Smooth muscle cell (in vitro differentiated cells): ENCODE data around the gene RPAP2. TPM values are rescaled to one million over a fixed set of nuclear protein-coding genes. Genes with fewer than 3 reads are reported as not detected.

ENCODE experiments used
- DNase-seq: peaks from one replicate; lab custom pipeline; 2025; ENCODE audit not compliant: unreplicated experiment; lab: John Stamatoyannopoulos, UW
- H2AFZ ChIP-seq: fragments of 200-600 bp; sonication (generic); 2 replicates; pipeline ENCODE4 v1.6.0; 2016; ENCODE audit warnings: antibody characterized with exemption, low read depth, mild to moderate bottlenecking
- H3F3A ChIP-seq: fragments of 200-600 bp; sonication (generic); 2 replicates; pipeline ENCODE4 v1.6.0; 2017; ENCODE audit warnings: antibody characterized with exemption, low read depth
- H3K27ac ChIP-seq: fragments of 200-600 bp; sonication (generic); 2 replicates; pipeline ENCODE4 v1.5.1; 2016; ENCODE audit warnings: low read depth, mild to moderate bottlenecking
- H3K27me3 ChIP-seq: fragments of 200-600 bp; sonication (generic); 2 replicates; pipeline ENCODE4 v1.6.1; 2016; ENCODE audit warnings: low read depth, mild to moderate bottlenecking
- H3K36me3 ChIP-seq: fragments of 200-600 bp; sonication (generic); 2 replicates; pipeline ENCODE4 v1.5.1; 2016; ENCODE audit warnings: low read depth
- H3K4me1 ChIP-seq: fragments of 200-600 bp; sonication (generic); 2 replicates; pipeline ENCODE4 v1.5.1; 2016; ENCODE audit warnings: low read depth
- H3K4me2 ChIP-seq: fragments of 200-600 bp; sonication (generic); 2 replicates; pipeline ENCODE4 v1.6.0; 2016; ENCODE audit warnings: mild to moderate bottlenecking
- H3K4me3 ChIP-seq: fragments of 200-600 bp; sonication (generic); 2 replicates; pipeline ENCODE4 v1.5.1; 2016; ENCODE audit warnings: mild to moderate bottlenecking
- H3K79me2 ChIP-seq: fragments of 200-600 bp; sonication (generic); 2 replicates; pipeline ENCODE4 v1.6.0; 2016; ENCODE audit warnings: low read depth, mild to moderate bottlenecking
- H3K9ac ChIP-seq: fragments of 200-600 bp; sonication (generic); 2 replicates; pipeline ENCODE4 v1.6.0; 2016; ENCODE audit warnings: low read depth
- H3K9me3 ChIP-seq: fragments of 200-600 bp; sonication (generic); replicated peaks from 2 replicates; pipeline ENCODE4 v1.5.1; 2016; ENCODE audit warnings: low read depth
- H4K20me1 ChIP-seq: fragments of 200-600 bp; sonication (generic); 2 replicates; pipeline ENCODE4 v1.6.0; 2016; ENCODE audit warnings: low read depth
- WGBS: methylation state at CpG from one replicate; pipeline ENCODE4 v1.1.7; 2016; ENCODE audit warnings: low lambda C conversion rate; 5-methylcytosine and 5-hydroxymethylcytosine counted together
- polyA plus RNA-seq: library from polyadenylated mRNA; unstranded; fragments of >200 nt; fragmentation: Nextera tagmentation; extraction: Ambion mirVana; gene quantifications from 2 replicates; pipeline ENCODE4 v1.2.1, GENCODE V29; 2016
- total RNA-seq: library from RNA; depleted of rRNA; stranded (reverse); fragments of >200 nt; gene quantifications from 2 replicates; pipeline ENCODE4 v1.2.3, GENCODE V29; 2014
- TF ChIP-seq, protein P1 (sequence below): fragments of 200-600 bp; sonication (generic); IDR thresholded peaks from 2 replicates; pipeline ENCODE4 v1.5.1; 2017; ENCODE audit warnings: borderline replicate concordance, mild to moderate bottlenecking, antibody characterized with exemption; ENCODE audit not compliant: insufficient read depth, poor library complexity, severe bottlenecking

The RPAP2 gene
- total and polyA plus RNA-seq, 2 experiments from 2014 or later = 18.8 to 34.2 TPM

DNA sequence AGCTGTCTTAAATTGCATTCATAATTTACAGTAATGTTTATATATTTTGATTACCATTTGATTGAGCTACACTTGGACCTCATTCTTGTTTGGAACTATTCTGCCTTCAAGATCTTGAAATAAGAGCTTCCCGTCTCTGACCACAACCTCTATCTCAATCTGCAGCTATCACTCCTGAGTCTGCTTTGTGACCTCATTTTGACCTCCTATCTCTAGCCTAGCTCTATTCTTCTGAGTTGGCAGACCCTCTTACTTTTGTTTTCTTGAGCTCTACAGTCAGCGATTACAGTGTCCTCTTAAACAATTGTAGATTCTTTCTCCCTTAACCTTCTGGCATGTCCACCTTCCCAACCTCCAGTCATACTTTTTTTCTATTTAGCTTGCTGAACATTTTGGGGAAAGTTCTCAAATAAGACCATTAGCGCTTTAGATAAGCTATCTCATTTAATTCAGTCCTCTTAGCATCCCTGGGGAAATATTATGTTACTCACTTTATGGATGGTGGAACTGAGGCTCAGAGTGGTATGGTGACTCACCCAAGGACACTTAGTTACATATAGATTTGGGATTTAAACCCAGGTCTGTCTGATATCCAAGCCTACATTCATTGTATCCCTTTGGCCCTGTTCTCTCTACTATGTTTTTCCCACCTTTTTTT is 19.1 kb downstream of the RPAP2 start:
- H4K20me1 ChIP-seq = no peaks in the 10 kb centered on the region
- TF ChIP-seq, protein P1, sequence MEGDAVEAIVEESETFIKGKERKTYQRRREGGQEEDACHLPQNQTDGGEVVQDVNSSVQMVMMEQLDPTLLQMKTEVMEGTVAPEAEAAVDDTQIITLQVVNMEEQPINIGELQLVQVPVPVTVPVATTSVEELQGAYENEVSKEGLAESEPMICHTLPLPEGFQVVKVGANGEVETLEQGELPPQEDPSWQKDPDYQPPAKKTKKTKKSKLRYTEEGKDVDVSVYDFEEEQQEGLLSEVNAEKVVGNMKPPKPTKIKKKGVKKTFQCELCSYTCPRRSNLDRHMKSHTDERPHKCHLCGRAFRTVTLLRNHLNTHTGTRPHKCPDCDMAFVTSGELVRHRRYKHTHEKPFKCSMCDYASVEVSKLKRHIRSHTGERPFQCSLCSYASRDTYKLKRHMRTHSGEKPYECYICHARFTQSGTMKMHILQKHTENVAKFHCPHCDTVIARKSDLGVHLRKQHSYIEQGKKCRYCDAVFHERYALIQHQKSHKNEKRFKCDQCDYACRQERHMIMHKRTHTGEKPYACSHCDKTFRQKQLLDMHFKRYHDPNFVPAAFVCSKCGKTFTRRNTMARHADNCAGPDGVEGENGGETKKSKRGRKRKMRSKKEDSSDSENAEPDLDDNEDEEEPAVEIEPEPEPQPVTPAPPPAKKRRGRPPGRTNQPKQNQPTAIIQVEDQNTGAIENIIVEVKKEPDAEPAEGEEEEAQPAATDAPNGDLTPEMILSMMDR = no peak
- H3K4me2 ChIP-seq = no peak overlapping the region
- no peak overlapping the region for H3K9ac ChIP-seq
- WGBS = 90% methylated on average over 3 of the region's 3 CpGs
- H3F3A ChIP-seq = no peaks in the 10 kb centered on the region
- H3K9me3 ChIP-seq = no peaks in the 10 kb centered on the region
- H3K4me3 ChIP-seq = no peak overlapping the region
- no peaks in the 10 kb centered on the region for H3K36me3 ChIP-seq
- H3K27me3 ChIP-seq = no peaks in the 10 kb centered on the region
- no peaks in the 10 kb centered on the region for H3K4me1 ChIP-seq
- no peaks in the 10 kb centered on the region for H3K79me2 ChIP-seq
- DNase-seq = no peak
- no peak overlapping the region for H3K27ac ChIP-seq
- H2AFZ ChIP-seq = no peak overlapping the region

DNA sequence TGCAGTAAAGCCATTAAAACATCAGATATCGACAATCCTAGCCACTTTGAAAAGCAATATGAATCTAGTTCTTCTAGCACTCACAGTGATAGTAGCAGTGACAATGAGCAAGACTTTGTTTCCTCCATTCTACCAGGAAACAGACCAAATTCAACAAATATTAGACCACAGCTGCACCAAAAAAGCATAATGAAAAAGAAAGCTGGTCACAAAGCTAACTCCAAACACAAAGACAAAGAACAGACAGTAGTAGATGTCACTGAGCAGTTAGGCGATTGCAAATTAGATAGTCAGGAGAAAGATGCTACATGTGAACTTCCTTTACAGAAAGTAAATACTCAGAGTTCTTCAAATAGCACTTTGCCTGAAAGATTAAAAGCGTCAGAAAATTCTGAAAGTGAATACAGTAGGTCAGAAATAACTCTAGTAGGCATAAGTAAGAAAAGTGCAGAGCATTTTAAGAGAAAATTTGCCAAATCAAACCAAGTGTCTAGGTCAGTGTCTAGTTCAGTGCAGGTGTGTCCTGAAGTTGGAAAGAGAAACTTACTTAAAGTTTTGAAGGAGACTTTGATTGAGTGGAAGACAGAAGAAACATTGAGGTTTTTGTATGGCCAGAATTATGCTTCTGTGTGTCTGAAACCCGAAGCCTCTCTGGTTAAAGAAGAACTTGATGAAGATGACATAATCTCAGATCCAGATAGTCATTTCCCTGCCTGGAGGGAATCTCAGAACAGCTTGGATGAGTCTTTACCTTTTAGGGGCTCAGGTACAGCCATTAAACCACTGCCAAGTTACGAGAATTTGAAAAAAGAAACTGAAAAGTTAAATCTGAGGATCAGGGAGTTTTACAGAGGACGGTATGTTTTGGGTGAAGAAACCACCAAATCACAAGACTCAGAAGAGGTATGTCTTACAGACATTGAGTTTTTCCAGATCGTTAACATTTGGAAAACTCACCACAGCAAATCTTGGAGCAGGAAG is 24.9 kb downstream of the RPAP2 start:
- Histone ChIP-seq H3K4me2 (no peak overlapping the region), H3K27me3 (no peaks in the 10 kb centered on the region), H3K4me1 (no peaks in the 10 kb centered on the region), H2AFZ (no peak overlapping the region), H3F3A (no peaks in the 10 kb centered on the region), H4K20me1 (no peaks in the 10 kb centered on the region), H3K9ac (no peak overlapping the region), H3K36me3 (peaks cover 50% of the 10 kb centered on the region), H3K27ac (no peak overlapping the region), H3K4me3 (no peak overlapping the region), H3K9me3 (peaks cover 12% of the 10 kb centered on the region), H3K79me2 (no peaks in the 10 kb centered on the region)
- 96% methylated on average over 7 of the region's 7 CpGs for WGBS
- TF ChIP-seq, protein P1 = no peak
- DNase-seq = no peak

DNA sequence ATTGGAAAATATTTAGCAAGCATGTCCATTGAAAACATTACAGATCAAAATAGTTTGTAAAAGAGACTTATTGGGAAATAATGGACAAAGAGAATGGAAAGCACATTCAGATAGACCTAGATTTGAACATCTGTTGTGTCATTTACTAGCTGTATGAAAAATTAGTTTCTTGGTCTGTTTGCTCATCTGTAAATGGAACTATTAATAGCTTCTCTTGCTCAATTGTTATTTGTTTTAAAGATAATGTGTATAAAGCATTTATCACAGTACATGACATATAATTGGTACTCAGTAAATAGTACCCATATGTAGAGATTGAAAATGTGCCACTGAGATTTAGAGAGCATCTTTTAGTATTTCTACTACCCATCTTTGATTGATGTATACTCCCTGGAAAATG is 25.9 kb downstream of the RPAP2 start:
- TF ChIP-seq, protein P1 = no peak
- Histone ChIP-seq H3F3A (no peaks in the 10 kb centered on the region), H3K4me2 (no peak overlapping the region), H4K20me1 (no peaks in the 10 kb centered on the region), H3K27ac (no peak overlapping the region), H3K4me1 (no peaks in the 10 kb centered on the region), H3K4me3 (no peak overlapping the region), H3K9ac (no peak overlapping the region), H3K27me3 (no peaks in the 10 kb centered on the region), H3K36me3 (peaks cover 50% of the 10 kb centered on the region), H2AFZ (no peak overlapping the region), H3K9me3 (peaks cover 12% of the 10 kb centered on the region), H3K79me2 (no peaks in the 10 kb centered on the region)
- no peak for DNase-seq
